Fibroblast of lung (primary cell): Measurements from ENCODE around the gene PHETA1. TPM values are rescaled to one million over a fixed set of nuclear protein-coding genes. Genes with fewer than 3 reads are reported as not detected.

ENCODE experiments used
- DNase-seq, 2 donors: peaks; one replicate each; pipeline versions ENCODE4 v3.0.0 to v3.0.0-alpha.2; 2010; ENCODE audit warnings: low read depth in 2 of 2
- H2AFZ ChIP-seq: 2 replicates; pipeline ENCODE4 v1.5.1; 2012; ENCODE audit warnings: low read length, control low read depth, inconsistent platforms
- H3K27ac ChIP-seq: 2 replicates; pipeline ENCODE4 v1.5.1; 2011; ENCODE audit warnings: low read length, control low read depth; ENCODE audit not compliant: insufficient read depth
- H3K27me3 ChIP-seq: 2 replicates; pipeline ENCODE4 v1.5.1; 2011; ENCODE audit warnings: mild to moderate bottlenecking, low read length; ENCODE audit not compliant: control insufficient read depth, insufficient read depth
- H3K36me3 ChIP-seq: 2 replicates; pipeline ENCODE4 v1.5.1; 2011; ENCODE audit warnings: low read length; ENCODE audit not compliant: control insufficient read depth, insufficient read depth
- H3K4me1 ChIP-seq: 2 replicates; pipeline ENCODE4 v1.5.1; 2011; ENCODE audit warnings: low read length; ENCODE audit not compliant: control insufficient read depth, insufficient read depth; ENCODE audit errors: extremely low read depth
- H3K4me2 ChIP-seq: 2 replicates; pipeline ENCODE4 v1.5.1; 2011; ENCODE audit warnings: low read length, control low read depth; ENCODE audit not compliant: insufficient read depth; ENCODE audit errors: extremely low read depth
- H3K4me3 ChIP-seq, 4 experiments: fragments of 200-600 bp in 1 of 4; sonication (generic) in 1 of 4; replicated peaks in 1 of 4; 2 replicates each; pipeline ENCODE4 v1.5.1; 2011 to 2016; ENCODE audit warnings: low read length in 4 of 4, low read depth in 3 of 4, mild to moderate bottlenecking in 3 of 4, control low read depth in 2 of 4, inconsistent platforms in 1 of 4, mixed read lengths in 1 of 4; ENCODE audit not compliant: insufficient read depth in 1 of 4; ENCODE audit errors: control extremely low read depth in 1 of 4
- H3K79me2 ChIP-seq: 2 replicates; pipeline ENCODE4 v1.5.1; 2012; ENCODE audit warnings: mild to moderate bottlenecking, low read length, inconsistent platforms; ENCODE audit not compliant: control insufficient read depth, insufficient read depth
- H3K9ac ChIP-seq: 2 replicates; pipeline ENCODE4 v1.5.1; 2011; ENCODE audit warnings: mild to moderate bottlenecking, low read length, control low read depth; ENCODE audit not compliant: insufficient read depth
- H3K9me3 ChIP-seq: 2 replicates; pipeline ENCODE4 v1.5.1; 2012; ENCODE audit warnings: low read depth, low read length; ENCODE audit not compliant: control insufficient read depth, insufficient read depth
- H4K20me1 ChIP-seq: 2 replicates; pipeline ENCODE4 v1.5.1; 2011; ENCODE audit warnings: low read length; ENCODE audit not compliant: control insufficient read depth, insufficient read depth; ENCODE audit errors: extremely low read depth
- EZH2 ChIP-seq: IDR thresholded peaks from 2 replicates; pipeline ENCODE4 v1.5.1; 2012; ENCODE audit warnings: low read length, control low read depth, mild to moderate bottlenecking; ENCODE audit errors: missing control alignments
- polyA minus RNA-seq: library from RNA; depleted of rRNA, polyadenylated mRNA; stranded (reverse); fragments of >200 nt; gene quantifications from 2 replicates; pipeline ENCODE4 v1.2.3, GENCODE V29; 2011; ENCODE audit warnings: low replicate concordance
- polyA plus RNA-seq, 2 donors: library from polyadenylated mRNA; depleted of rRNA in 1 of 2; stranded (reverse) in 1 of 2; unstranded in 1 of 2; fragments of >200 nt; gene quantifications; 2 replicates each; pipeline ENCODE4 v1.2.1, GENCODE V29; 2011 to 2012; ENCODE audit warnings: missing spikeins in 1 of 2
- total RNA-seq: library from RNA; depleted of rRNA; stranded (reverse); fragments of >200 nt; gene quantifications from 2 replicates; pipeline ENCODE4 v1.2.1, GENCODE V29; 2014
- TF ChIP-seq, protein P1 (sequence below), 2 donors: IDR thresholded peaks in 1 of 2; conservative IDR thresholded peaks in 1 of 2; 1 replicate in 1 of 2; 2 replicates in 1 of 2; pipeline ENCODE4 v1.5.1; 2011 to 2012; ENCODE audit warnings: low read length in 2 of 2, control low read depth in 1 of 2, inconsistent platforms in 1 of 2, low read depth in 1 of 2, mild to moderate bottlenecking in 1 of 2

The PHETA1 gene, protein sequence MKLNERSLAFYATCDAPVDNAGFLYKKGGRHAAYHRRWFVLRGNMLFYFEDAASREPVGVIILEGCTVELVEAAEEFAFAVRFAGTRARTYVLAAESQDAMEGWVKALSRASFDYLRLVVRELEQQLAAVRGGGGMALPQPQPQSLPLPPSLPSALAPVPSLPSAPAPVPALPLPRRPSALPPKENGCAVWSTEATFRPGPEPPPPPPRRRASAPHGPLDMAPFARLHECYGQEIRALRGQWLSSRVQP
- total RNA-seq = 3.8 and 4.1 TPM in 2 replicates
- 2.6 and 3.4 TPM in 2 replicates for polyA plus RNA-seq
- polyA plus RNA-seq (2012) = 3.9 and 7.2 TPM in 2 replicates
- polyA minus RNA-seq = 3.1 and 3.4 TPM in 2 replicates

DNA sequence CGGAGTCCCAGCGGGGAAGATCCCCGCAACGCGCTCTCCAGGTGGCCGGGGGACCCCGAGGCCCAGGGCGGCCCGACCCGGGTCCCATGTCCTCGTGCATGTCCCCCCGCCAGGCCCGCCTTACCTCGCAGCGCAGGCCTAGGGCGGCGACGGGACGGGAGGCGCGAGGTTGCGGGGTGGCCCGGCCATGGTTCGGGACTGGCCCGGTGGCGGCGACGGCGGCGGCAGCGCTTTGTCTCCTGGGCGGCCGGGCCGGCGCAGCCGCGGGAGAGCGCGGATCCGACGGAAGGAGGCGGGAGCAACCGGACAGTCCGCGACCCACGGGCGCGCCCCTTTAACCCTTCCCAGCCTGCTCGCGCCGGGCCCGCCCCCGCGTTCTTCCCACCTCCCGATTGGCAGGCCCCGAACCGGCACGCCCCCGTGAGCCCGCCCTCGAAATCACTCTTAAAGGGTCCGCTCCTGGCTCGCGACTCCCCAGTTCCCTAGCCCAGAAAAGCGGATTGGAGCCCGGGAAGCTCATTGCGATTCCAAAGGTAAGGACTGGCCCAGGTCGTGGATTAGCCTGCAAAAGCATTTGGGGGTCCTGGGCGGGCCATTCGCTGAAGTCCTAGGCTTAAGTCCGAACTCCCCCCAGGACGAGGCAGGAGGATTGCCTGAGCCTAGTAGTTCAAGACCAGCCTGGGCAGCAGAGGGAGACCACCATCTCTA, at the start of gene PHETA1:
PHETA1 (minus strand) TSS at position 308 of the 708 bp plus-strand sequence. CDS start 5,668 bp downstream, outside the sequence.
- Histone ChIP-seq H3K27ac (peak within 1 kb of the TSS; percentile 34), H3K4me1 (peaks cover 4% of the 10 kb centered on the region), H3K27me3 (no peaks in the 10 kb centered on the region), H3K79me2 (no peaks in the 10 kb centered on the region), H3K4me2 (peak within 1 kb of the TSS; percentile 87), H3K9me3 (no peaks in the 10 kb centered on the region), H4K20me1 (no peaks in the 10 kb centered on the region), H3K9ac (peak within 1 kb of the TSS; percentile 69), H2AFZ (peak within 1 kb of the TSS; percentile 94), H3K4me3 (peak within 1 kb of the TSS; percentile 76 to 91 (median 88)), H3K36me3 (no peaks in the 10 kb centered on the region)
- TF ChIP-seq EZH2 = no peak
- peak; percentile 83 to 84 for DNase-seq

- H3K4me1 ChIP-seq = peaks cover 9% of the 10 kb centered on the region
- no peak for DNase-seq
- H4K20me1 ChIP-seq = no peaks in the 10 kb centered on the region
- no peaks in the 10 kb centered on the region for H3K9me3 ChIP-seq
- TF ChIP-seq, protein P1, sequence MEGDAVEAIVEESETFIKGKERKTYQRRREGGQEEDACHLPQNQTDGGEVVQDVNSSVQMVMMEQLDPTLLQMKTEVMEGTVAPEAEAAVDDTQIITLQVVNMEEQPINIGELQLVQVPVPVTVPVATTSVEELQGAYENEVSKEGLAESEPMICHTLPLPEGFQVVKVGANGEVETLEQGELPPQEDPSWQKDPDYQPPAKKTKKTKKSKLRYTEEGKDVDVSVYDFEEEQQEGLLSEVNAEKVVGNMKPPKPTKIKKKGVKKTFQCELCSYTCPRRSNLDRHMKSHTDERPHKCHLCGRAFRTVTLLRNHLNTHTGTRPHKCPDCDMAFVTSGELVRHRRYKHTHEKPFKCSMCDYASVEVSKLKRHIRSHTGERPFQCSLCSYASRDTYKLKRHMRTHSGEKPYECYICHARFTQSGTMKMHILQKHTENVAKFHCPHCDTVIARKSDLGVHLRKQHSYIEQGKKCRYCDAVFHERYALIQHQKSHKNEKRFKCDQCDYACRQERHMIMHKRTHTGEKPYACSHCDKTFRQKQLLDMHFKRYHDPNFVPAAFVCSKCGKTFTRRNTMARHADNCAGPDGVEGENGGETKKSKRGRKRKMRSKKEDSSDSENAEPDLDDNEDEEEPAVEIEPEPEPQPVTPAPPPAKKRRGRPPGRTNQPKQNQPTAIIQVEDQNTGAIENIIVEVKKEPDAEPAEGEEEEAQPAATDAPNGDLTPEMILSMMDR (conservative IDR thresholded peaks at IDR 0.05 in 1 of 2, IDR thresholded peaks at IDR 0.05 in 1 of 2; ENCODE audit: low read depth in 1 of 2, low read length in 2 of 2) = no peak
- no peak for TF ChIP-seq EZH2
- no peak overlapping the region for H2AFZ ChIP-seq
- H3K4me3 ChIP-seq = no peak overlapping the region
- no peak overlapping the region for H3K4me2 ChIP-seq
- H3K27ac ChIP-seq = no peak overlapping the region
- H3K79me2 ChIP-seq = peaks cover 87% of the 10 kb centered on the region
- H3K36me3 ChIP-seq = peaks cover 8% of the 10 kb centered on the region
- no peak overlapping the region for H3K9ac ChIP-seq
- no peaks in the 10 kb centered on the region for H3K27me3 ChIP-seq
Measured at GRCh38 chr12:111418594-111418880, 49.6 kb upstream of the PHETA1 start.

- Histone ChIP-seq H3K9ac (no peak overlapping the region), H3K4me1 (peaks cover 14% of the 10 kb centered on the region), H3K27ac (no peak overlapping the region), H4K20me1 (no peaks in the 10 kb centered on the region), H3K27me3 (no peaks in the 10 kb centered on the region), H3K36me3 (peaks cover 8% of the 10 kb centered on the region), H3K79me2 (peaks cover 89% of the 10 kb centered on the region), H2AFZ (no peak overlapping the region), H3K9me3 (no peaks in the 10 kb centered on the region), H3K4me3 (no peak overlapping the region), H3K4me2 (no peak overlapping the region)
- no peak for DNase-seq
- TF ChIP-seq, protein P1 (conservative IDR thresholded peaks at IDR 0.05 in 1 of 2, IDR thresholded peaks at IDR 0.05 in 1 of 2; ENCODE audit: low read depth in 1 of 2, low read length in 2 of 2) = no peak
- no peak for TF ChIP-seq EZH2
Measured at GRCh38 chr12:111417784-111418593, 49.1 kb upstream of the PHETA1 start.
